Erythroblast (primary cell): ENCODE measurements around the gene SUGT1.
A peak's percentile ranks its signal among the peaks of the same experiment; 100 is the strongest.

Experiments used
- DNase-seq, 2 experiments: peaks; one replicate each; lab custom pipeline; 2025; lab: John Stamatoyannopoulos, UW
- GATA1 ChIP-seq: IDR thresholded peaks from 2 replicates; pipeline ENCODE4 v1.6.1; 2011; ENCODE audit warnings: low read depth, mild to moderate bottlenecking, control low read depth, low read length, moderate library complexity
- POLR2A ChIP-seq: IDR thresholded peaks from 2 replicates; pipeline ENCODE4 v1.6.1; 2011; ENCODE audit warnings: mild to moderate bottlenecking, low read length

SUGT1 gene

DNA sequence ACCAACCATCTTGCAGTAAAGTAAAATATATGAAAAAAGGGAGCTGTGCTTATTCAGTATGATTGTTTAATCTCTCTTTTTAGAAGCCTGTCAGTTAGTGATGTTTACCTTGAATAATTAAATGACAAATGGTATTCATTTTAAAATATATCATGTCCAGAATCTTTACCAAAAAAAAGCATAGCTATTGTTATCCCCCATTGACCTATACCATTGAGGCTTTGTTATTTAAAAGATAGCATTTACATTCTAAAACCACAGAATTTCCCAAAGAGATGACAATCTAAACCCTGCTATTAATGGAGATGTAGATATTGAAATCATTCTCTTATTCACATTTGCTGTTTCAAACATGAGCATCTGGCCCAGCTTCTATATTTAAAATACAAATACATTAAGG lies 84.8 kb downstream of the SUGT1 start:
- no peak for TF ChIP-seq POLR2A
- TF ChIP-seq GATA1, result no peak
- DNase-seq, result no peak

DNA sequence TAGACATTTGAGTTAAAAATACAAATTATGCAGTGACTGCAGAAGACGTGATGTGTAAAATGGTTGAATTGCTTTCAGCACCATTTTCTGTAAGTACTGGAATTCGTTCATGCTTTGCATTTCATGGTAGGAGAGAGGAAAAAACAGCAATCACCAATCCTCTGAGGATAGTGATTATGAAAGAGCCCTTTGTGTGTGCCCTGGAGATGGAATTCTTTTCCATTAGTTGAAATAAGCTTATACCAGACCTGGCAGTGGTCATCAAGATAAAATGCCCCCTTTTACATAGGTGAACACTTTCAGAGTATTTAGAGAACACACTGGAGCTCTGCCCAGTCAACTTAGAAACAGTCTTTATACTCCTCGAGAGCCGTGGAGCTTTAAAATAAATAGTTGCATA lies 85.3 kb downstream of the SUGT1 start:
- no peak for DNase-seq
- no peak for TF ChIP-seq POLR2A
- no peak for TF ChIP-seq GATA1

DNA sequence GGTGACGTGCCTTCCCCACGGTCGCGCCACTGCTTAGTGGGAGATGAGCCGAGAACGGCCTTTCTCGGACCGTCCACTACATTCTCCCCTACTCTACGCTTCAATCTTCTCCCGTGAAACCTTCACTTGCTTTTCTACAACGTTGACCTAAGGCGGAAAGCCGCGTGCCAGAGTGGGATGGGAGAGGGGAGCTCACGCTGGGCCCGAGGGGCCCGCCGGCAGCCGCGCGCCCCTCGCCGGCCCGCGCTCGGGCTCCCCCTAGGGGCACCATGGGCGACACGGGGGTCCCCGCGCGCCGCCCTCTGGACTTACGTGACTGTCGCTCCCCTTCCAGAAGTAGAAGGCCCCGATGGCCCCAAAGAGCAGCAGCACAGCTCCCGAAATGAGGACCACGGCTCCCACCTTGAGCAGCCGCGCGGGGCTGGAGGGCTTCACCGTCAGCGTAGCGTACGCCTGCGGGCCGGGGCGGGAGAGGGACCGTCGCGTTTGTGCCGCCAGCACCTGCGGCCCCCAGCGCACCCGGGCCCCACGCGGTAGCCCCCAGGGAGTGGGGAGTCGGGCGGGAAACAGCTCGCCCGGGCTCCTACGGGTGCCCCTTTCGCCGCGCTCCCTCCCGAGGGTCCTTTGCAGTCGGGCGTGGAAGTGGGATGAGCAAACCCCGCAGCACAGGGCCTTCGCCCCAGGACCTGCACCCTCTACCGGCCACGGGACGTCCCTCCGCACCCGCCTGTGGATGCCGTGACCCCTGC lies 86.3 kb downstream of the SUGT1 start:
- TF ChIP-seq POLR2A, result no peak
- no peak for TF ChIP-seq GATA1
- DNase-seq, result peak; percentile 28 to 44

DNA sequence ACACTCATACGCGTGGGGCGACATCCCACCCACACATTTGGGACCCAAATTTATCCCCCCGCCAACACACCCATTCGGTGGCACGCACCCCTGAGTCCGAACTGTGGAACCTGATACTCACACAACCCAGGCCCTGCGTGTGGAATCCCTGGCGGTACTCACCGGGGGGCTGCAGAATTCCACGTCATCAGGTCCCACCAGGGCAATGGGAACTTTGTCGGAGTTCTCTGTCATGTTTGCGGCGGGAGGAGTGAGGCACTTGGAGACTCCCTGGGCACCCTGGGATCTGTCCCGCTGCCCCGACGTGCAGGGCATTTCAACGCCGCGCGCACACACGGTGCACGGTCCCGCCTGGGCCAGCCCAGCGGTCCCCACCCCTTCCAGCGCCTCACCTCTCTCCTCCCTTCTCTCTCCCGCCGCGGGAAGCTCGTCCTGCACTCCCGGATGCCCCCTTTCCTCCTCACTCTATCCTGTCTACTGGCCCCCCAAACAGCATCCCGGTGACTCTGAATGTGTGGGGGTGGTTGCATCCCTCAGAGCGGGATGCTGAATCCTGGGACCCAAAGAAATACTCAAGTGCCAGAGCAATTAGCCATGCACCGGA lies 86.9 kb downstream of the SUGT1 start, which contains the start of gene CNMD:
TSS of gene CNMD (minus strand) at position 353 of the 604 bp plus-strand sequence. CDS start at position 234, 119 bp downstream.
- TF ChIP-seq POLR2A, result no peak
- no peak for TF ChIP-seq GATA1
- no peak for DNase-seq

DNA sequence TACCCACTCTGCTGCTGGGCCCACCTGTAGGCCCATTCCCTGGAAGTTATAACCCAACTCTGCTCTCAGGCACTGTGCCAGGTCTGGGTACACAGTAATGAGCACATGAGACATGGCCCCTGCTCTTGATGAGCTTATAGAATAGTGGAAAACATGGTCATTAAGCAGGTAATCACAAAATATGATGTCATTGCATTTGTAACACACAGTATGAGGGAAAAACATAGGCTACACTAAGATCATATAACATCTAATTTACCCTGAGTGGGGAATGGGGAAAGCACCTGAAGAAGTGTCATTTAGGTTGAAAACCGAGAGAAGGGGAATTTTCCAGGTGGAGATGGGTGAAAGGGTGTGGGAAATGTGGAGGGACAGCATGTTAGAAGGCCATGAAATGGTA lies 90.9 kb downstream of the SUGT1 start:
- DNase-seq, result no peak
- TF ChIP-seq GATA1 (no peak), POLR2A (no peak)

DNA sequence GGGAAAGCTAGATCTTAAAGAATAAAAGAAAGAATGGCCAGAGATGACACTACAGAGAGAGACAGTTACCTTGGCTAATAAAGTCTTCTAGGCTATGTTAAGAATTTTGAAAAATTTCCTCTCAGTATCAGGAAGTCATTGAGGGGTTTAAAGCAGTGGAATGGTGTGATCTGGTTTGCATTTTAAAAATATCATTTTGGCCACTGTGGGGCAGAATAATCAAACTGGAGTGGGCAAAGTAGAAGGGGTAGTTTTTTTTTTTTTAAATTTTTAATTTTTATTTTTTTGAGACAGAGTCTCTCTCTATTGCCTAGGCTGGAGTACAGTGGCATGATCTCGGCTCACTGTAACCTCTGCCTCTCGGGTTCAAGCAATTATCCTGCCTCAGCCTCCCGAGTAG lies 91.4 kb downstream of the SUGT1 start:
- TF ChIP-seq GATA1 (no peak), POLR2A (no peak)
- DNase-seq, result no peak

DNA sequence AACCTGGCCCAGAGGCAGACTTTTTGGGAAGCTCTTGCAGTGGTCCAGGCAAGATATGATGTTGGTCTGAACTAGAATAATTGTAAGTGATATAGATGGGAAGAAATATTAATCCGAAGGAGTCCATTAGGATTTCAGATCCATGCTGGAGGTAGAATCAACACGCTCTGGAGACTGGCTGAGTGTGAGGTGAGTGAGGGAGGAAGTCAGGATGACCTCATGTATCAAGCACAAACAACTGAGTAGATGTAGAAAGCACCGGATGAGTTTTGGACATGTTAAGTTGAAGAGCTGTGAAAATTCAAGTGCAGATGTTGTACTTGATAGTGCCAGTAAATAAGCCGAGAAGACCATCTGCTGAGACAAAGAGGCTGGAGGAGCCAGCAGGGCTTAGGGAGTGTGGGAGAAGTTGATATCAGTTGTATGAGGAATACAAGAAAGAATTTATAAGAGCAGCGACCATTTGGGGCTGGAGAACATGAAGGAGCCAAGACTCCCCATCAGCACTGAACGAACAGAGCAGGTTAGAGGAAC lies 92.3 kb downstream of the SUGT1 start:
- TF ChIP-seq GATA1 (no peak), POLR2A (no peak)
- DNase-seq, result no peak

DNA sequence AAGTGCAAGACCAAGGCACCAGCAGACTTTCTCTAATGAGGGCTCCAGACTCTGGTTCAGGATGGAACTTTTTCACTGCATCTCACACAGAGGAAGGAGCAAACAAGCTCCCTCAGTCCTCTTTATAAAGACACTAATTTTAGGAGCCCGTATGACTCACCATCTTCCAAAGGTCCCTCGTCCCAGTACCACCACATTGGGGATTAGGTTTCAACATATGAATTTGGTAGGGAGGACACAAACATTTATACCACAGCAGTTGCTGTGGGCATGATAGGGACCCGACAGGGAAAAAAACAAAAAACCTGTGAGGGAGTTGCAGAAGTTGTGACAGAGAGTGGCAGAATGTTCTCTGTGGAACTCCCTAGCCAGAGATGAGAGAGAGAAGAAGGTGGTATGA lies 93.5 kb downstream of the SUGT1 start:
- no peak for TF ChIP-seq GATA1
- TF ChIP-seq POLR2A, result no peak
- DNase-seq, result no peak

DNA sequence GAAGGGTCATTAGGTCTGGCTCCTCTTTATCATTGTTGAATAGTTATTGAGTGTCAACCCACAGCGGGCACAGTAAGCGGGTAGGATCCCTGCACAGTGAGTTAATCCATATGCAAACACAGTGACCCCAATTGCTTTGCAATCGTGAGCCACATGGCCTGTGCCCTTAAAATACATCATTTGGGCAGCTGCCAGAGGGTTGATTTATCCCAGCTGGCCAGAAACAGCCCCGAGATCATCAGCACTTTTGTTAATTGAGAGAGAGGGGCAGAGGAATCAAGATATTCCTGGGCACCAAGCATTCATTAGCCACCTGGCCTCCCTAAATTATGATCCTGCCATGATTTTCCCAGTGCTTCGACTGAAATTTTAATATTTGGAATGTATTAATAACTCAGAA lies 96.8 kb downstream of the SUGT1 start:
- TF ChIP-seq GATA1, result no peak
- DNase-seq, result no peak
